Occipital lobe (tissue), 3 donors: ENCODE measurements around the gene TUFT1. TPM values are rescaled to one million over a fixed set of nuclear protein-coding genes. Genes with fewer than 3 reads are reported as not detected.
"Not testable (repeated sequence)": the region's sequence is repeated elsewhere in the genome, so short reads cannot be mapped to it uniquely, and the experiment has no call there.

ENCODE experiments used
- DNase-seq: peaks from one replicate; lab custom pipeline; 2025; lab: John Stamatoyannopoulos, UW
- small RNA-seq: library from RNA; depleted of rRNA; stranded (forward); fragments of <200 nt; gene quantifications from one replicate; pipeline ENCODE3, GENCODE V24; 2014
- total RNA-seq: library from RNA; depleted of rRNA; stranded (reverse); fragments of >200 nt; gene quantifications from one replicate; pipeline ENCODE4 v1.2.3, GENCODE V29; 2014

The TUFT1 gene
- total RNA-seq, 1 donor from 2014 or later: 8.4 TPM

GRCh38 chr1:151615711-151616504, 75.8 kb downstream of the TUFT1 start:
- no peak for DNase-seq

- no peak for DNase-seq
These were observed 76.4 kb downstream of the TUFT1 start for GRCh38 chr1:151616505-151616849.

- DNase-seq: no peak
These were observed 77.9 kb downstream of the TUFT1 start for GRCh38 chr1:151618003-151618402.

- no peak for DNase-seq
These were observed 78.4 kb downstream of the TUFT1 start for GRCh38 chr1:151618470-151618869.

- not testable (repeated sequence) for DNase-seq
These were observed 78.9 kb downstream of the TUFT1 start for GRCh38 chr1:151618996-151619395.

GRCh38 chr1:151619489-151620093, 79.5 kb downstream of the TUFT1 start:
- no peak for DNase-seq

GRCh38 chr1:151620286-151620685, 80.2 kb downstream of the TUFT1 start:
- no peak for DNase-seq

- no peak for DNase-seq
These were observed 81.2 kb downstream of the TUFT1 start for GRCh38 chr1:151621351-151621750.

- DNase-seq: no peak
These were observed 84.7 kb downstream of the TUFT1 start for GRCh38 chr1:151624783-151625182.

GRCh38 chr1:151626740-151627334, 86.7 kb downstream of the TUFT1 start:
- DNase-seq: no peak

- no peak for DNase-seq
These were observed 89.2 kb downstream of the TUFT1 start for GRCh38 chr1:151629278-151629677.

Small RNAs within 50 kb of the gene (small RNA-seq; reads per million reads assigned to genes)
- gene MIR554 (not detected), gene RF00405 (not detected), gene RNU6-1062P (not detected)

Other genes with a start within 250 kb of the TUFT1 start
- 26.4 TPM for gene PI4KB, start 212.9 kb upstream of the TUFT1 start, total RNA-seq
- 25.0 TPM for gene RFX5, start 193.1 kb upstream of the TUFT1 start, total RNA-seq
- 9.2 TPM for gene SELENBP1, start 167.6 kb upstream of the TUFT1 start, total RNA-seq
- 290 TPM for gene PSMB4, start 140.7 kb upstream of the TUFT1 start, total RNA-seq
- gene POGZ, start 80.8 kb upstream of the TUFT1 start, total RNA-seq: 37.3 TPM
- gene CGN, start 28.9 kb upstream of the TUFT1 start, total RNA-seq: 3.1 TPM
- 88.1 TPM for gene SNX27, start 71.7 kb downstream of the TUFT1 start, total RNA-seq
- 31.4 TPM for gene CELF3, start 176.5 kb downstream of the TUFT1 start, total RNA-seq
- gene RIIAD1, start 181.2 kb downstream of the TUFT1 start, total RNA-seq: 7.8 TPM
- gene MRPL9, start 223.2 kb downstream of the TUFT1 start, total RNA-seq: 44.6 TPM